Suppressor macrophage treated with lipopolysaccharide for 4 hours (primary cell): ENCODE results near the gene PCED1A.
"Not testable (repeated sequence)": the region's sequence is repeated elsewhere in the genome, so short reads cannot be mapped to it uniquely, and the experiment has no call there.

Experiments used
- DNase-seq: peaks from one replicate; pipeline ENCODE4 v3.0.0-alpha.2; 2020

The PCED1A gene

DNA sequence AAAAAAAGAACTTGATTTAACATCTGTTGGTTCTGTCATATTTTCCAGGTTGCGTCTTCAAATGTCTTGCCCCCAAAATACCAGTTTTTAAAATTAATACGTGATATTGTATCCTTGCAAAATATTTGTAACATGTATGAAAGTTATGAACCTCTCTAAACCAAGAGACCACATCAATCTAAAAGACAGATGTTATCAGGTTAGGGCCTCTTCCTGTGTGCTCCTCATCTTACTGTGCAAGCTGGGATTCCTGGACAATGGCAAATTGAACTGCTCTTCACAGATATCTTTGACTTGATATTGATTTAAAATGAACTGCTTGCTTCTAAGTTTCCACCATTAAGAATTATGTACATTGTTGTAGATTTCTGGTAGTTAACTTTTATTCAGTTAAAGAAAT lies 14.7 kb downstream of the PCED1A start:
- DNase-seq, result no peak

GRCh38 chr20:2822073-2822472 lies 18.4 kb downstream of the PCED1A start:
- DNase-seq, result no peak

DNA sequence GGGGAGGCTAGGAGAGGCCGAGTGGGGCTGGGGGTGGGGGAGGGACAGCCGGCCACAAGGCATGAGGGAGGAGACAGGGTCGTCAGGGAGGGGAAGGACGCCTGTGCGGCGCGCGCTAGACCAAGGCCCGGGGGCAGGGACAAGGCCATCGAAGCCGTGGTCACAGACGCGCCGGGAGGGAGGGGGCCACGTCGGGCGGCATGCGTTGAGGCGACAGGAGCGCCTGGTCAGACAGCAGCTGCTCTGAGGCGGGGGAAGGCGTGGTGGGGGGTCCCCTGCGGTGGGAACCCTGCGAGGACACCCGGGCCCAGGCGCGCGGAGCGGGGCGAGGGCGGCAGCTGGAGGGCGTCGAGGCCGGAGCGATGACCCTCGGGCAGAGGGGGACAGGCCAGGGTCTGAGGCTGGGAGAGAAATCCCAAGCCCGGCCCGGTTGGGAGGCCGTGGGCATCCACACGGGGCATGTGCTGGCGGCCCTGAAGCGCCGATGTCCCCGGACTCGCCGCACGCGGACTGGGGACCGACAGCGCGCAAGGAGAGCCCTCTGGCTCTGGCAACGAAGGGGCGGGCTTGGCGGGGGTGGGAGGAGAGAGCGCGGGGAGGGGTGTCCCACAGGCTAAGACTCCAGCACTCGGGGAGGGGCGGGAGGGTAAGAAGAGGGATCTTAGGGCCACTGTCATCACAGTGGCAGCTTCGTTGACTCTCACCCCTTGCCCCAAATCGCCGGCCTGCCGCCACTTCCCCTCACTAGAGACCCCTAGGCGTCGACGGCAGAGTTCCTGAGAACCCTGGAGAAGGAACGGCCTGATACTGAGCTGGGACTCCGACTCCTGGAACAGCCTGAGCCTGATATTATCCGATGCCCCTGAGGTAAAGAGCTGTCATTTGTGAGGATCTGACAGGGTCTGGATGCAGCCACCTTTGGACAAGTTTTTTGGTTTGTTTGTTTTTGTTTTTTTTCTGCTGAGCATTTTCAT lies 19.3 kb downstream of the PCED1A start:
- DNase-seq, result no peak

DNA sequence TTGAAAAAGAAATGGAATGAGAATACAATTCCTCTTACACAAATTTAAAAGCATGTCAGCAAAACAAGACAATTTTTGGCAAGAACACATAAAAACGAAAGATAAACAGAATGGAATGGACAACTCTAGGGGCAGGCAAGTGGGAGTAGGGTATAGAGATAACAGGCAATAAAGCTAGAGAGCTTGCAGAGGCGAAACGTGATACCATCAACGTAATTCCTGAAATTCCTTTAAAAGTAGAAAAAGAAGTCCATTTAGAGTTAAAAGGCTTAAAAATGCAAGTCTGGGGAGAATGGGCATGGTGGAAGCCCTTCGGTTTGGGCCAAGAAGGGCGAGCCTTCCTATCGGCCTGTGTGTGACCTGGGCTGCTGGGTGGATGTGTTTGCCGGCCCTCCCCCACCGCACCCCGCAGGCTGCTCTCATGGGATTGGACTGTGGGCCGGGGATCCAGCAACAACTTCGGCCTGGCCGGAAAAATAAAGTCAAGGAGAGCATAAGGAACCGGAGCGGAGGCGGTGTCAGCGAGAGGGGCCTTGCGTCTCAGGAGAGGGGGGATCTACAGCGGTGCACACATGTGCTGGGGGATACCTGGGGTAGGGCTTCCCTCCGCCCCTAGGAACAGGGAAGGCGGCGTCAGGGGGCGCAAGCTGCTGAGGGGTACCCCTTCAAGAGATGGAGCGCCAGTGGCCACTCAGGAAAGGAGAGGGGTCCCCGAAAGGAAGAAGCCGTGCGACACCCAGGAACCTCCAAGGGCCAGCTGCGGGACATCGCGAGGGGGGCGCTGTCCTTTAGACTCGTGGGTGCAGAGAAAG lies 20.2 kb downstream of the PCED1A start:
- DNase-seq, result no peak

DNA sequence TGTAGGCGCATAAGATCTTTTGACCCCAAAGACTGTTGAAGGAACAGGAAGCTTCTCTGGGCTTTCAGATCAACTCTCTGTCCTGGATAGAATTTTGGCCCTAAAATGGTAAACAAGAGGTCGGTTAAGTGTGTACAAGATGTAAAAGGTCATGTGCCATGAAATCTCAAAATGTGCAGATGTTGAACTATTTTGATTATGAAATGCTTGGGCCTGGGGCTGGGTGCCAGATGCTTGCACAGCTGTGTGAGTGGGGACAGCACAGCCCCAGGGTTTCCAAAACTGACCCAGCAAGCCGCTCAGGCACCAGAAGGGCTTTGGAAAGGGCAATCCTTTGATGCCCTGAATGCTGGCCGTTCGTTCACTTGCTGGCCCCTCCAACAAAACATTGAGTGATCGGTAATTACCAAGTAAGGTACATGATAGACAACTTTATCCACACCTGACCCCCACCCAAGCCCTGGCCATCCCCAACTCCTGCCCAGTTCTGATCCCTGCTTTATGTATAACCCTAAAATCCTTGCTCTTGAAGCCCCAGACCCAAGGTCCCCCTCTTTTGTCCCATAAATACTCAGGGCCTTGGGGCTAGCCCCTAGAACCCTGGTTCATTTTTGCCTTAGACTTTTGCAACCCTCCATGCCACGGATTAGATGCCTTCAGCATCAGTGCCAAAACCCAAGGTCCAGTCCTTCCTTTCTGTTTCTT lies 22.4 kb downstream of the PCED1A start:
- DNase-seq, result no peak

GRCh38 chr20:2817341-2817726 lies 23.1 kb downstream of the PCED1A start:
- DNase-seq, result no peak

DNA sequence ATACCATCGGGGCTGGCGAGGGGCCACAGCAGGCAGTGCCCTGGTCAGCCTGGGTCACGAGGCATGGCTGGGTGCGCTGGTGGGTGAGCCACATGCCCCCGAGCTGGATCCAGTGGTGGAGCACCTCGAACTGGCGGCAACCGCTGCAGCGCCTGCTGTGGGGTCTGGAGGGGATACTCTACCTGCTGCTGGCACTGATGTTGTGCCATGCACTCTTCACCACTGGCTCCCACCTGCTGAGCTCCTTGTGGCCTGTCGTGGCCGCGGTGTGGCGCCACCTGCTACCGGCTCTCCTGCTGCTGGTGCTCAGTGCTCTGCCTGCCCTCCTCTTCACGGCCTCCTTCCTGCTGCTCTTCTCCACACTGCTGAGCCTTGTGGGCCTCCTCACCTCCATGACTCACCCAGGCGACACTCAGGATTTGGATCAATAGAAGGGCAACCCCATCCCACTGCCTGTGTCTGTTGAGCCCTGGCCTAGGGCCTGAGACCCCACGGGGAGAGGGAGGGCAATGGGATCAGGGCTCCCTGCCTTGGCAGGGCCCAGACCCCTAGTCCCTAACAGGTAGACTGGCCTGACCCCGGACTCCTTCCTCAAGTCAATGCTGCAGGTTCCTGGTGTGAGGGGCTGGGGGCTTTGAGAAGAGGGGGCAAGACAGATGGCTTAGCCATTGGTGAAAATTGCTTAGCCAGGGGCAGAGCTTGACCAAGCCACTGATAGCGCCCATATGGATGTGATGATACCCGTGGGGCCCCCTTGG lies 23.7 kb downstream of the PCED1A start:
- DNase-seq, result no peak

DNA sequence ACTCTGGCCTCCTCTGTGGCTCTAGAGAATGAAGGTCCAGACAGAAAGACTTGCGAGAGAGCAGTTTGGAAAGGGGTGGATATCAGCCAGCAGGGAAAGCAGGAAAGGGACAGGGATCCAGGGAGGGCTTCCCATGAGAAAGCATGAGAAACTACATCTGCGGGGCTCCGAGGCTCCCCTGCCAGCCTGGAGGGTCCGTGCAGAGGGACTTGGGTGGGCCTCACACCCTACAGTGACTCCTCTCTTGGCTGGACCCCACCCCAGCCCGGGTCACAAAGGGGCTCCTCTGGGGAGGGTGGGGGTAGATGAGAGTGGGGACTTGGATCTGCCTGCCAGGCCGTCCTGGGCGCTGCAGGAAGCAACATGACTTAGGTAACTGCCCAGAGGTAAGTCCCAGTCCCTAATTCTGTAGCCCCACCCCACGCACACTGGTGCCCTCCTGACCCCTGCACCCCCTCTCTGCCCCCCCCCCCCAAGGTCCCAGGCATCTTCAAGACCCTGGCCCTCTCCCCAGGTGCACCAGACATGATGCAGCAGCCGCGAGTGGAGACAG lies 24.3 kb downstream of the PCED1A start, which contains the start of gene TMEM239:
Gene TMEM239 (plus strand): TSS at position 335 of the 553 bp plus-strand sequence. CDS start 191 bp downstream, at position 526.
- no peak for DNase-seq

DNA sequence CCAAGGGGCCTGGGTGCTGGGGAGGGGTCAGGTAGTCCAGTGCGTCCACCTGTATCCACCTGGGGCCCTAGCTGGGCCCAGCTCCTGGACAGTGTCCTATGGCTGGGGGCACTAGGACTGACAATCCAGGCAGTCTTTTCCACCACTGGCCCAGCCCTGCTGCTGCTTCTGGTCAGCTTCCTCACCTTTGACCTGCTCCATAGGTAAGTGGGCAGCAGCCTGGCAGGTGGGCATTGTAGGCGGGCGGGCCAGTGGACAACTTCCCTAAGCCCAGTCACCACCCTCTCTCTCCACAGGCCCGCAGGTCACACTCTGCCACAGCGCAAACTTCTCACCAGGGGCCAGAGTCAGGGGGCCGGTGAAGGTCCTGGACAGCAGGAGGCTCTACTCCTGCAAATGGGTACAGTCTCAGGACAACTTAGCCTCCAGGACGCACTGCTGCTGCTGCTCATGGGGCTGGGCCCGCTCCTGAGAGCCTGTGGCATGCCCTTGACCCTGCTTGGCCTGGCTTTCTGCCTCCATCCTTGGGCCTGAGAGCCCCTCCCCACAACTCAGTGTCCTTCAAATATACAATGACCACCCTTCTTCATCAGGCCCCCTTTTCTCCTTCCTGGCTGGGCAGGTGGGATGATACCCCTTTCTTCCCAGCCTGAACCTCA lies 25.1 kb downstream of the PCED1A start:
- DNase-seq, result no peak

GRCh38 chr20:2814587-2815051 lies 25.8 kb downstream of the PCED1A start, which contains the start of gene C20orf141:
Gene C20orf141, plus strand, starts transcription at chr20:2814987. Its CDS starts 198 bp downstream, at chr20:2815185.
- DNase-seq, result peak; percentile 27

GRCh38 chr20:2814076-2814475 lies 26.4 kb downstream of the PCED1A start:
- DNase-seq, result no peak

- no peak for DNase-seq
Measured at GRCh38 chr20:2812189-2812588, 28.3 kb downstream of the PCED1A start.

- no peak for DNase-seq
Measured at GRCh38 chr20:2809690-2810089, 30.8 kb downstream of the PCED1A start.

- DNase-seq, result not testable (repeated sequence)
Measured at GRCh38 chr20:2807929-2808328, 32.5 kb downstream of the PCED1A start.

DNA sequence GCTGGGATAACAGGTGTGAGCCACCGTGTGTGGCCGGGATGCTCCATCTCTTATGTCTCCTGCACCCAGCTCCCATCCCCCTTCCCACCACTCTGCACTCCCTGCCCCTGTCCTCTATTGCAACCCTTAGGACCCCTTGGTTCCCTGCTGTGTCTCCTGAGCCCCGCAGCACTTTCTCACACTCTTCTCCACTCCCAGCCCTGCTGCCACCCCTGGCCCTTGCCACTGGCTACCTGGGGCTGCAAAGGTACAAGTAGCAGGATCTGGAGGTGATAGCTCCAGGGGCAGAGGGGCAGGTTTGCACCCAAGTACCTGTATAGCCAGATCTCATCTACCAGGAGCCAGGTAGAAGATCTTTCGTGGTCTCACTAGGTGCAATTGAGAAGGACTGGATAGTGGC lies 33.4 kb downstream of the PCED1A start:
- DNase-seq, result no peak

DNA sequence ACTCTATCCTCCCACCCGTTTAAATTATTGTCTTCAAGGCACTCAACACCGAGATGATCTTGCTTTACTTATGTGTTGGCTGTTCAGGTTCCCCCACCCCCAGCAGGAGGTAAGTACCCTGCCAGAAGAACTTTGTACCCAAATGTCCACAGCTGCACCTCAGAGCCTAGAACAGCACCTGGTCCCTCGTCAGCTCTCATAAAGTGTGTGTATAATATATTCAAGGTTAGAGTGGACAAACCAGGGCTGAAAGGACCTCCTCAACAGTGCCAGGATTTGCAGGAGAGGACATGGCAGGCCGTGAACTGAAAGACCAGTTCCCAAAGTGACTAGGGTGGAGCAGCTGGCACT lies 34.1 kb downstream of the PCED1A start:
- DNase-seq, result no peak

DNA sequence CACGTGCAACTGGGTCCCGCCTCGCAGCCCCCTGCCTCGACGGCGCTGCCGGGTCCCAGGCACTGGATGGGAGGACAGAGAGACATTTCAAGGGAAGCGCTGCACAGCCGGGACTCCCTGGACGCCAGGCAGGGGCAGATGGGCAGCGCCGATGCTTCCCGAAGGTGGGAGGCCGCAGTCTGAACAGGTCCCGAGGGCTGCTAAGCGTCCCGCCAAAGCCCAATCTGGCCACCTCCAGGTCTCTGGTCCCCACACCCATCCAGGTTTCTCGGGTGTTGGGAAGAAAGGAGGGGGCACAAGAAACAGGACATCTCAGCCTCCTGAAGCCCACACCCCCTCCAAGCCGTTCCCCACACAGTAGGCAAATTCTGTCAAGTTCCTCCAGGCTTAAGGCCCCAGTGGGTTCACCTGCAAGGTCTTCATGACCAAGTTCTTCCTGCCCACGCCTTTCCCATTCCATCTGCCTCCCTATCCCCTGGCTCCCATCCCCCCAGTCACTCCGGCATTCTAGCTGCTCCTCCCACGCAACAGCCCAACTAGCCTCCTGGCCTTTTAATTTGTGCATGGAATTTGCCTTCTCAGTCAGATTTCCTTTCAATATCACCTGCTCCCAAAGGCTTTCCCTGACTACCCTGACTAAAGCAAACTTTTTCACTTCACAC lies 34.6 kb downstream of the PCED1A start:
- DNase-seq, result no peak

- DNase-seq, result peak; percentile 28
Measured at GRCh38 chr20:2804852-2805688, 35.4 kb downstream of the PCED1A start.

DNA sequence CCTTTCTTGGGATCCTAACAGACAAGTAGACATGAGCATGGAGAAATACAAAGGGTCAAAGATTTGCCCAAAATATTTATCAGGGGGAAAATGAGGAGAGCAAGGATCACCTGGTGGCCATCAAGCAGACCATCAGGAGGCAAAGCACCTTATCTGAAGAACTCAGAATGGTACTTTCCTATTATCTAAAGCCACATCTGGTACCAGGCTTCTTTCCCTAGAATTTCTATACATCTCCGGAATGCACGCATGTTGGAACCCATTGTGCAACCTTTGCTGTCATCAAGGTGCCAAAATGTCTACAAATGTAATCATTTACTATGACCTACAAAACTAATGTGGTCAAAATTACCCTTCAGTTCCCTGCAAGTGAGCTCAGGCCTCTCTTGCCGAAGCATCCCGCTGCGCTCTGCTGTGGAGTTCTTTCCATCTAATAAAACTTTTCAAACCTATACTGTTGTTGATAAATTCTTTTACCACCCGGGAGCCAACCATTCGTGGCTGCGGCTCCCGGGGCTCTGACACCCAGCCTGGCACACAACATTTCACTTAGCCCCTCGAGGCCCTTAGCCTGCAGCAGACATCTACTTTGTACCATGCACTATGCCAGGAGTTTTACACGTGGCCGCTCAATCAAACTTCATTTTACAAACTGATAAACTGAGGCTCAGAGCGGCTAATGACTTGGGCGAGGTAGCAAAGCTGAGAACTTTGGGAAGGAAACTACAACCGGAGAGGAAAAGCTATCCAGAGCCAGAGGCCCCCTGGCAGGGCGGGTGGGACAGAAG lies 36.2 kb downstream of the PCED1A start:
- DNase-seq, result no peak
